Thoracic aorta endothelial cell (primary cell): ENCODE results near the gene BTBD19. TPM values are rescaled to one million over a fixed set of nuclear protein-coding genes. Genes with fewer than 3 reads are reported as not detected.
A peak's percentile ranks its signal among the peaks of the same experiment; 100 is the strongest.

Experiments used
- small RNA-seq: library from RNA; depleted of rRNA; stranded (forward); fragments of <200 nt; gene quantifications from one replicate; pipeline ENCODE3, GENCODE V24; 2012
- total RNA-seq: library from RNA; depleted of rRNA; stranded (reverse); fragments of >200 nt; gene quantifications from 2 replicates; pipeline ENCODE4 v1.2.3, GENCODE V29; 2012

Gene BTBD19
- total RNA-seq = 14.3 and 17.2 TPM in 2 replicates

GRCh38 chr1:44808063-44808937 lies at the start of gene BTBD19:
Gene BTBD19 (plus strand): TSS chr1:44808523. CDS start chr1:44808821, 298 bp downstream.

DNA sequence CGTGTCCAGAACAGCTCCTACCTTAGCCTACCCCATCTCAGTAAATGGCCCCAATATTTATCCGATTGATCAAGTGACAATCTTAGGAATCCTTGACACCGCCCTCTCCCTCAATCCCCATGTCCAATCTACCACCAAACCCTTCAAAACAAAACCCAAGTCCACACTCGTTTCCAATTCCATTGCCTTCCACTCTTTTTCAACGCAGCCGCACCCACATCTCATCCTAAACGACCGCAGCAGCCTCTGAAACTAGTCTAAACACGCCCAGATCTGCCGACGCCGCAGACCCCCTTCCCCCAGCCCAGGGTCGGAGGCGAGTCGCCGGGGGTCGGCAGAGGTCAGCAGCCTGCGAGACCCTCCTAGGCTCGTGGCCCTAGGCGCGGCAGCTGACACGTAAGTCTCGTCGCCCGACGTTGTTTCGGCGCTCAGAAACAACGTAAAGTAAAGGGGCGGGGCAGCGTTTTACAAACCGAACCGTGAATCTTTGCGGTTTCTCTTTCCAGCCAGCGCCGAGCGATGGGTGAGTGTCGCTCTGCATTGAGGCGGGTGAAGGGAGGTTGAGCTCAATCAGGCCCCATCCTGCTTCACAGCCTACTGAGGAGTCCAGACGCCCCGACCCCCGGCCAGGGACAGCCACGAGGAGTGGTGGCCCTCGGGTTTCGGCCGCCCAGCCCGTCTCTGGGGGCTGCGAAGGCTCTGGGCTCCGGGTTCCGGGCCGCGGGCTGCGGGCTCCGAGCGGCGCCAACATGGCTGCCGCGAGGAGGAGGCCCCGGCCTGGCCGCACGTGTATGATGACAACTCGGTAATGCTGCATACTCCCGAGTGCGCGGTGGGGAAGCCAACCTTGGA lies 33.0 kb upstream of the BTBD19 start, which contains the start of gene RPS8:
TSS of gene RPS8 (plus strand) at position 463 of the 852 bp plus-strand sequence. CDS start at position 520, 57 bp downstream.

DNA sequence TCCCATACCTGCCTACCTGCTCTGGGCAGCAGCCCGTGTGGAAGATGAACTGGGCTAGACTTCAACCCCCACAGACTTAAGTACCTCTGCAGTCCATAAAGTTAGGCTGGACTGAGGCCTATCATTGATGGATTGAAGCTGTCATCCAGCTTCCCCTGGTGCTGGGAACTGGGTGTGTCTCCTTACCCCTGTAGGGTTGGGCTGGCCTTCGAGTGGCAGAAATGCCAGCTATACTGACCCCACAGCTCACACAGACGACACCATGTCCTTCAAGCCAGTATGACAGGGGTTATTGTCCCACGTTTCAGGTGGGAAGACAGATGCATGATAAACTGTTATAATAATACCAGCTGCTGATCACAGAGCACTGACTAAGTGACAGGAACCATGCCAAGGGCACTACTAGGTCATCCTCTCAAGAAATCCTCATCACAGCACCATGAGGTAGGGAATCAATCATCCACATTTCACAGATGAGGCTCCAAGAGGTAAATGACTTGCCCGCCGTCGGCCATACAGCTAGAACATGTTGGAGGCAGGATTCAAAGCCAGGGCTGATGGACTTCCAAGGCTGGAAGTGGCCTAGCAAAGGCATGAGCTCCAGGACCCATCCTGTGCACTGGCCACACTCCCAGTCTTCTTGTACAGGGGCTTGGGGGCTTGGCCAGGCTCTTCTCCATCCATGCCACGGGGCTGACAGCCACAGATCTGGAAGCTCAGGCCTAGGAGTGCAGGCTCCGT lies 20.0 kb upstream of the BTBD19 start, which contains the start of gene BEST4:
TSS of gene BEST4 (minus strand) at position 51 of the 741 bp plus-strand sequence. CDS start 465 bp downstream, outside the sequence.

GRCh38 chr1:44799770-44800584 lies 8.3 kb upstream of the BTBD19 start, which contains the start of gene PLK3:
Gene PLK3 (plus strand): TSS chr1:44800377. CDS start chr1:44800464, 87 bp downstream.

DNA sequence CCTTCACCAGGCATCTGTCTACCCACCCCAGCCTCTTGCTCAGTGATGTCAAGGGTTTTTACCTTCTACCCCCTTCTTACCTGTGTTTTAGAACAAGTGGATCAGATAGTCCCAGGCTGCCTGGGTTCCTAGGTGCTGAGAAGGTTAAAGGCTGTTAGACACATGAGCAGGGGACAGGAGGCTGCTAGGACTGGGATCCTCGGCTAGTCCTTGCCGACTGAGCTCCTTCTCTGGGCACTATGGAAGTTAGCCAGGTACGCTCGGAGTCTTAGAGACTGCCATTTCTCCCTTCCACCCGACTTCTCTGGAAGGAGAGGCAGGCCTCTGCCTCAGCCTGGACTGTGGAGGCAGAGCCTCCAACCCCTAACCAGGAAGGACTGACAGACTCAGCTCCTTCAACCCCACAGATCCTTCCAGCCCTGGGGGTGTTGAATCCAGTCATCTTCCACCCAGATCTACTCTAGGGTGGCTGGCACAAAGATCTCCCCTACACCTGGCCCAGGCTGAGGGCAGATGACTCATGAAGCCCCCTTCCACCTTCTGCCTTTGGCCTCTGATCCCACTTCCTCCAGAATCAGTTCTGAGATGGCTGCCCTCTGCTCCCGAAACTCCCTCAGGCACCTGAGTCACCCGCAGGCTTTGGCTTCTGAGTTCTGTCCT lies 1.5 kb upstream of the BTBD19 start, which contains the start of gene DYNLT4:
TSS of gene DYNLT4 (minus strand) at position 648 of the 660 bp plus-strand sequence. CDS start 683 bp downstream, outside the sequence.

DNA sequence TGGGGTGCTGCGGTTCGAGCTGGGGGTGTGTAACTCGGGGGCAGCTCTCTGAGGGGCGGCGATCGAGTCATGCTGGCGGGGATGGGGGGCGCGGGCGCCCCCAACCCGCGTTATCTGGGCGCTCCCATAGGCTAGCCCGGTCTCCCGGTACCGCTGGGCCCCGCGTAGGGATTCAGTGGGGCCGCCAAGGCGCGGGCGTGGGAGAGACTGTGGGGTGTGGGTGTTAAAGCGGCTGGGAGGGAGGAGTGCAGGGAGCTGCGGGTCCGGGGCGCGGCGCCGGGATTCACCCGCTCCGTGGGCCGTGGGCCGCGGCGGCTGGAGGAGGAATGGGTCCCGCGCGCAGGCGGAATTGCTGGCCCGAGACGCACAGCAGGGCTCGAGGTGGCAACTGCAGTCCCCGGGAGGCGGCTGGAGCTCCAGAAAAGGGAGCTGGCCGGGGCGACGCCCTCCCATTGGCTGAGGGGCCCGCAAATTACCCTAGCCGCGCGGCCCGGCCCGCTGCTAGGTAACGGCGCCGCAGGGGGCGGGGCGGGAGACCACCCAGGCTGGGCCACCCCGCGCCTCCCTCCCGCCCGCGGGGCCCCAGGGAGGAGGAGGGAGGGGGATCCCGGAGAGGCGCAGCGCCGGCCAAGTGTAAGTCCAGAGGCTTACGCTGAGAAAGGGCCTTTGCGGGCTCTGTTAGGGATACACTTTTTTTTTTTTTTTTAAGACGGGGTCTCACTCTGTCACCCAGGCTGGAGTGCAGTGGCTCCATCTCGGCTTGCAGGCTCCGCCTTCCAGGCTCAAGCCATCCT lies 34.7 kb downstream of the BTBD19 start, which contains the start of gene PTCH2:
TSS of gene PTCH2 (minus strand) at position 392 of the 794 bp plus-strand sequence. CDS start at position 71, 321 bp downstream.

Small RNA genes within 50 kb of the gene (small RNA-seq; reads per million reads assigned to genes)
- gene AL136380.1 = not detected
- gene SNORD38A = 636 reads per million, percentile 99 among the genes with 10 or more reads in this experiment
- not detected for gene SNORD38B
- gene SNORD46 = 22.2 reads per million, percentile 96 among the genes with 10 or more reads in this experiment
- gene SNORD55 = not detected

Other genes with a start within 250 kb of the BTBD19 start
- gene TMEM53, start 134.0 kb upstream of the BTBD19 start, total RNA-seq = 1.7 and 2.9 TPM in 2 replicates
- gene ARMH1, start 133.8 kb upstream of the BTBD19 start, total RNA-seq = 0.36 TPM in 1 of 2 replicates, not detected in the other
- gene RNU5D-1, start 77.4 kb upstream of the BTBD19 start, total RNA-seq = not detected in 2 replicates
- 38.6 and 54.6 TPM in 2 replicates for gene KIF2C, start 68.7 kb upstream of the BTBD19 start, total RNA-seq
- gene RPS8, start 33.0 kb upstream of the BTBD19 start, total RNA-seq = 1,505 and 1,508 TPM in 2 replicates
- gene BEST4, start 20.4 kb upstream of the BTBD19 start, total RNA-seq = 0.07 TPM in 1 of 2 replicates, not detected in the other
- 34.6 and 46.9 TPM in 2 replicates for gene PLK3, start 8.1 kb upstream of the BTBD19 start, total RNA-seq
- 0.22 TPM in 1 of 2 replicates, not detected in the other for gene DYNLT4, start 1.2 kb upstream of the BTBD19 start, total RNA-seq
- 0.13 and 0.29 TPM in 2 replicates for gene PTCH2, start 34.7 kb downstream of the BTBD19 start, total RNA-seq
- 38.6 and 46.1 TPM in 2 replicates for gene EIF2B3, start 178.1 kb downstream of the BTBD19 start, total RNA-seq
- gene HECTD3, start 202.8 kb downstream of the BTBD19 start, total RNA-seq = 39.0 and 40.8 TPM in 2 replicates
- 136 TPM in 2 replicates for gene UROD, start 203.7 kb downstream of the BTBD19 start, total RNA-seq